K562 (cell line): Measurements from ENCODE around the gene SHFL. TPM values are rescaled to one million over a fixed set of nuclear protein-coding genes. Genes with fewer than 3 reads are reported as not detected.

Experiments used
- ARNT ChIP-seq, 2 experiments: fragments of 450-650 bp; IDR thresholded peaks; 2 replicates each; pipeline ENCODE4 v1.6.1; 2016; ENCODE audit warnings: mild to moderate bottlenecking in 1 of 2
- BHLHE40 ChIP-seq: IDR thresholded peaks from 2 replicates; pipeline ENCODE4 v1.6.1; 2011; ENCODE audit warnings: low read length, improper control_type of control experiment
- C11orf30 ChIP-seq: fragments of 450-650 bp; IDR thresholded peaks from 2 replicates; pipeline ENCODE4 v1.6.1; 2016; ENCODE audit warnings: low read depth, mild to moderate bottlenecking
- CBX1 ChIP-seq: sonication (generic); IDR thresholded peaks from 2 replicates; pipeline ENCODE4 v1.6.1; 2016; ENCODE audit warnings: antibody characterized with exemption, low read depth, mild to moderate bottlenecking
- CHD1 ChIP-seq: fragments of 200-600 bp; sonication (generic); IDR thresholded peaks from one replicate; pipeline ENCODE4 v1.6.1; 2012; ENCODE audit warnings: mild to moderate bottlenecking, moderate library complexity, low read length, inconsistent platforms
- FOXA3 ChIP-seq, 2 experiments: fragments of 450-650 bp in 1 of 2; sonication (generic) in 1 of 2; formaldehyde crosslinking; IDR thresholded peaks in 1 of 2; conservative IDR thresholded peaks in 1 of 2; 2 replicates each; pipeline versions ENCODE4 v1.4.0 to v1.8.0; 2020 to 2022; ENCODE audit warnings: mild to moderate bottlenecking in 2 of 2, missing genetic modification reagents in 1 of 2
- MBD2 ChIP-seq: sonication (generic); IDR thresholded peaks from 2 replicates; pipeline ENCODE4 v1.6.1; 2016; ENCODE audit warnings: low read depth, borderline replicate concordance
- MCM2 ChIP-seq: fragments of 450-650 bp; IDR thresholded peaks from 2 replicates; pipeline ENCODE4 v1.6.1; 2017; ENCODE audit warnings: low read depth, mild to moderate bottlenecking
- OTX1 ChIP-seq: fragments of 450-650 bp; formaldehyde crosslinking; IDR thresholded peaks from 2 replicates; pipeline ENCODE4 v1.4.0; 2022; ENCODE audit warnings: mild to moderate bottlenecking
- PHF21A ChIP-seq: fragments of 450-650 bp; IDR thresholded peaks from 2 replicates; pipeline ENCODE4 v1.6.1; 2017; ENCODE audit warnings: low read depth, borderline replicate concordance
- RFX1 ChIP-seq: fragments of 450-650 bp; IDR thresholded peaks from 2 replicates; pipeline ENCODE4 v1.6.1; 2016; ENCODE audit warnings: mild to moderate bottlenecking, moderate library complexity
- RFX7 ChIP-seq: fragments of 250-450 bp; sonication (Bioruptor Pico); IDR thresholded peaks from 2 replicates; pipeline ENCODE4 v1.5.1; 2021; ENCODE audit warnings: mild to moderate bottlenecking
- SRSF9 ChIP-seq: fragments of 200-400 bp; formaldehyde crosslinking; IDR thresholded peaks from 2 replicates; pipeline ENCODE4 v1.6.1; 2017; ENCODE audit warnings: low read depth, low read length, borderline replicate concordance
- STAG1 ChIP-seq: sonication (generic); formaldehyde crosslinking; IDR thresholded peaks from 2 replicates; pipeline ENCODE4 v1.5.0; 2020; ENCODE audit warnings: missing genetic modification reagents, borderline replicate concordance
- TAF7 ChIP-seq: fragments of 450-650 bp; IDR thresholded peaks from 2 replicates; pipeline ENCODE4 v1.6.1; 2016; ENCODE audit warnings: missing genetic modification characterization, missing compliant biosample characterization
- TCF3 ChIP-seq: sonication (generic); formaldehyde crosslinking; IDR thresholded peaks from 2 replicates; pipeline ENCODE4 v1.4.0; 2020; ENCODE audit warnings: mild to moderate bottlenecking, missing genetic modification reagents
- ZNF133 ChIP-seq: fragments of 250-450 bp; sonication (Bioruptor Pico); IDR thresholded peaks from 2 replicates; pipeline ENCODE4 v1.4.0; 2020; ENCODE audit warnings: mild to moderate bottlenecking
- ZNF143 ChIP-seq: sonication (generic); formaldehyde crosslinking; IDR thresholded peaks from 2 replicates; pipeline ENCODE4 v1.9.0; 2022; ENCODE audit warnings: mild to moderate bottlenecking, missing genetic modification reagents
- ZNF197 ChIP-seq: fragments of 200-800 bp; sonication (Bioruptor generic); IDR thresholded peaks from 2 replicates; pipeline ENCODE4 v1.6.1; 2016; ENCODE audit warnings: low read depth, missing genetic modification characterization, missing compliant biosample characterization
- ZNF217 ChIP-seq: sonication (generic); formaldehyde crosslinking; IDR thresholded peaks from 2 replicates; pipeline ENCODE4 v1.8.0; 2022; ENCODE audit warnings: mild to moderate bottlenecking, missing genetic modification reagents
- ZNF253 ChIP-seq: fragments of 250-450 bp; sonication (Bioruptor Pico); conservative IDR thresholded peaks from 2 replicates; pipeline ENCODE4 v1.6.1; 2021; ENCODE audit warnings: mild to moderate bottlenecking
- ZNF3 ChIP-seq: fragments of 250-450 bp; sonication (Bioruptor Pico); IDR thresholded peaks from 2 replicates; pipeline ENCODE4 v1.5.0; 2021; ENCODE audit warnings: mild to moderate bottlenecking, moderate library complexity
- ZNF41 ChIP-seq: fragments of 250-450 bp; sonication (Bioruptor Pico); conservative IDR thresholded peaks from 2 replicates; pipeline ENCODE4 v1.4.0; 2020; ENCODE audit warnings: mild to moderate bottlenecking
- ZNF699 ChIP-seq: fragments of 250-450 bp; sonication (Bioruptor Pico); IDR thresholded peaks from 2 replicates; pipeline ENCODE4 v1.8.0; 2021; ENCODE audit warnings: mild to moderate bottlenecking, moderate library complexity; ENCODE audit not compliant: insufficient replicate concordance
- polyA plus RNA-seq, 8 experiments: library from polyadenylated mRNA; depleted of rRNA in 4 of 8; stranded (reverse) in 5 of 8; unstranded in 3 of 8; fragments of >200 nt; fragmentation: Nextera tagmentation in 2 of 8; fragmentation: Illumina TruSeq in 1 of 8; extraction: Ambion mirVana in 2 of 8; extraction: Trizol in 1 of 8; gene quantifications; 2 replicates each; pipeline versions ENCODE4 v1.2.1 to v1.2.3, GENCODE V29; 2011 to 2014; ENCODE audit warnings: inconsistent platforms in 1 of 8, missing spikeins in 1 of 8
- total RNA-seq, 7 experiments: library from RNA; depleted of rRNA in 6 of 7; stranded (reverse); fragments of >200 nt in 6 of 7; fragmentation: Illumina TruSeq in 2 of 7; extraction: Trizol in 2 of 7; gene quantifications; 2 replicates each; pipeline versions ENCODE4 v1.2.1 to v1.2.3, GENCODE V29; 2011 to 2021; ENCODE audit warnings: low replicate concordance in 1 of 7
- TF ChIP-seq, protein P1 (sequence below): fragments of 250-450 bp; sonication (Bioruptor Pico); IDR thresholded peaks from 2 replicates; pipeline ENCODE4 v1.8.0; 2021; ENCODE audit warnings: borderline replicate concordance, mild to moderate bottlenecking, moderate library complexity; ENCODE audit not compliant: poor library complexity, severe bottlenecking
- TF ChIP-seq, protein P2 (sequence below): fragments of 450-650 bp; conservative IDR thresholded peaks from 2 replicates; pipeline ENCODE4 v1.6.1; 2016; ENCODE audit warnings: missing genetic modification characterization, low read depth, mild to moderate bottlenecking, control low read depth, missing compliant biosample characterization
- TF ChIP-seq, protein P3 (sequence below): IDR thresholded peaks from 3 replicates; pipeline ENCODE4 v1.6.1; 2011; ENCODE audit warnings: borderline replicate concordance, mild to moderate bottlenecking; ENCODE audit not compliant: insufficient read length, insufficient read depth

SHFL gene
- total and polyA plus RNA-seq, 9 of the 15 experiments (the other 6 are each of a cell fraction or from before 2014, with no cell fraction given), result 1.5 to 25.7 (median 13.0) TPM

DNA sequence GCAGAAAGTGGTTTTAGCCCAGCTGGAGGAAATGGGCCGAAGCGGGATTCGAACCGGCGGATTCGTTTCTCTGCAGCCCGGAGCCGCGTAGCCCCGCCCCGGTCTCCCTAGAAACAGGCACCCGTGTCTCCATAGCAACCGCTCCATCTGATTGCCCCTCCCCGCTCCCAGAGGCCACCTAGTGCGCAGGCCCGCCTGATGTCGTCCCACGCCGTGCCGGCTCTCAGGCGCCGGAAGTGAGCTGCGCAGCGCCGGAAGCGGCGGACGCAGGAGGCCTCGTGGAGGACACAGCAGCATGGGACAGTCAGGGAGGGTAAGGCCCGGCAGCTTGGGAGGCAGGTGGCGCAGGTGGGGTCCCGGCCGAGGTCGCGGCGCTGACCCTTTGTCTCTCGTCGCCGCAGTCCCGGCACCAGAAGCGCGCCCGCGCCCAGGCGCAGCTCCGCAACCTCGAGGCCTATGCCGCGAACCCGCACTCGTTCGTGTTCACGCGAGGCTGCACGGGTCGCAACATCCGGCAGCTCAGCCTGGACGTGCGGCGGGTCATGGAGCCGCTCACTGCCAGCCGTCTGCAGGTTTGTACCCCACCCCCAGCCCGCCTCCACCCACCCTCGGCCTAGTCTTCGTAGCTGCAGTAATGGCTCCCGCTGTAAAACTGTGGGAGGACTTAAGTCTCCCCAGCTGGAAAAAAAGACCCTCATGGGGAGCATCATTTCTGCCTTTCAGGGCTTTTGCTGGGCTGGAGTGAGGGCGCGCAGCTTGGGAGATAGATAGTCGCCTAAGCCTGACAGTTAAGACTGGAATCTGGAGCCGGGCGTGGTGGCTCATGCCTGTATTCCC, 20.2 kb downstream of the SHFL start, which contains the start of gene PPAN (continued):
- TF ChIP-seq ZNF41 (CRISPR knock-in tag) (no peak), ARNT (IDR thresholded peaks at IDR 0.05) (no peak), TAF7 (tag) (0 out of 2 replicates have a peak, but pooled peaks have one; percentile 16), ZNF253 (no peak), BHLHE40 (peak; percentile 66), ZNF197 (CRISPR knock-in tag) (no peak), MCM2 (no peak), TCF3 (CRISPR knock-in tag) (no peak), CHD1 (no peak), SRSF9 (no peak), PHF21A (no peak), MBD2 (peak; percentile 74; the same call in 1 of the 2 replicates), ZNF143 (CRISPR knock-in tag) (no peak), ZNF133 (CRISPR knock-in tag) (no peak), ZNF3 (CRISPR knock-in tag) (no peak), RFX7 (no peak), ZNF699 (CRISPR knock-in tag) (no peak), OTX1 (CRISPR knock-in tag) (no peak), STAG1 (no peak), RFX1 (peak; percentile 100), FOXA3 (CRISPR knock-in tag; conservative IDR thresholded peaks at IDR 0.05 in 1 of 2, IDR thresholded peaks at IDR 0.05 in 1 of 2) (no peak), C11orf30 (peak; percentile 97), CBX1 (0 out of 2 replicates have a peak, but pooled peaks have one; percentile 21), ZNF217 (CRISPR knock-in tag) (no peak)
- TF ChIP-seq, protein P1, sequence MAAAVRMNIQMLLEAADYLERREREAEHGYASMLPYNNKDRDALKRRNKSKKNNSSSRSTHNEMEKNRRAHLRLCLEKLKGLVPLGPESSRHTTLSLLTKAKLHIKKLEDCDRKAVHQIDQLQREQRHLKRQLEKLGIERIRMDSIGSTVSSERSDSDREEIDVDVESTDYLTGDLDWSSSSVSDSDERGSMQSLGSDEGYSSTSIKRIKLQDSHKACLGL, result peak; percentile 97
- TF ChIP-seq, protein P2, sequence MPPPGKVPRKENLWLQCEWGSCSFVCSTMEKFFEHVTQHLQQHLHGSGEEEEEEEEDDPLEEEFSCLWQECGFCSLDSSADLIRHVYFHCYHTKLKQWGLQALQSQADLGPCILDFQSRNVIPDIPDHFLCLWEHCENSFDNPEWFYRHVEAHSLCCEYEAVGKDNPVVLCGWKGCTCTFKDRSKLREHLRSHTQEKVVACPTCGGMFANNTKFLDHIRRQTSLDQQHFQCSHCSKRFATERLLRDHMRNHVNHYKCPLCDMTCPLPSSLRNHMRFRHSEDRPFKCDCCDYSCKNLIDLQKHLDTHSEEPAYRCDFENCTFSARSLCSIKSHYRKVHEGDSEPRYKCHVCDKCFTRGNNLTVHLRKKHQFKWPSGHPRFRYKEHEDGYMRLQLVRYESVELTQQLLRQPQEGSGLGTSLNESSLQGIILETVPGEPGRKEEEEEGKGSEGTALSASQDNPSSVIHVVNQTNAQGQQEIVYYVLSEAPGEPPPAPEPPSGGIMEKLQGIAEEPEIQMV (tag), result no peak
- TF ChIP-seq, protein P3, sequence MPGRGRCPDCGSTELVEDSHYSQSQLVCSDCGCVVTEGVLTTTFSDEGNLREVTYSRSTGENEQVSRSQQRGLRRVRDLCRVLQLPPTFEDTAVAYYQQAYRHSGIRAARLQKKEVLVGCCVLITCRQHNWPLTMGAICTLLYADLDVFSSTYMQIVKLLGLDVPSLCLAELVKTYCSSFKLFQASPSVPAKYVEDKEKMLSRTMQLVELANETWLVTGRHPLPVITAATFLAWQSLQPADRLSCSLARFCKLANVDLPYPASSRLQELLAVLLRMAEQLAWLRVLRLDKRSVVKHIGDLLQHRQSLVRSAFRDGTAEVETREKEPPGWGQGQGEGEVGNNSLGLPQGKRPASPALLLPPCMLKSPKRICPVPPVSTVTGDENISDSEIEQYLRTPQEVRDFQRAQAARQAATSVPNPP, result no peak
